K562 (cell line): ENCODE measurements around the gene NDRG3.

Experiments used
- EZH2 ChIP-seq: IDR thresholded peaks from 2 replicates; pipeline ENCODE4 v1.6.1; 2012; ENCODE audit warnings: low read depth, mild to moderate bottlenecking, inconsistent platforms, low read length, borderline replicate concordance
- FOSL1 ChIP-seq: fragments of 200-800 bp; sonication (Bioruptor generic); conservative IDR thresholded peaks from 2 replicates; pipeline ENCODE4 v1.6.1; 2016; ENCODE audit warnings: missing genetic modification characterization, missing compliant biosample characterization
- POLR2A ChIP-seq: fragments of 450-650 bp; conservative IDR thresholded peaks from 2 replicates; pipeline ENCODE4 v1.6.1; 2016
- YY1 ChIP-seq, 3 experiments: IDR thresholded peaks; 2 replicates each; pipeline ENCODE4 v1.6.1; 2011; ENCODE audit warnings: low read length in 2 of 3, mild to moderate bottlenecking in 2 of 3, moderate library complexity in 2 of 3, borderline replicate concordance in 1 of 3, control low read depth in 1 of 3, low read depth in 1 of 3; ENCODE audit not compliant: insufficient read depth in 3 of 3, insufficient replicate concordance in 2 of 3, control insufficient read depth in 1 of 3, insufficient read length in 1 of 3; ENCODE audit errors: extremely low read depth in 1 of 3
- ZBED1 ChIP-seq: IDR thresholded peaks from 2 replicates; pipeline ENCODE4 v1.6.1; 2014
- ZNF224 ChIP-seq: sonication (generic); formaldehyde crosslinking; IDR thresholded peaks from 2 replicates; pipeline ENCODE4 v1.8.0; 2022; ENCODE audit warnings: mild to moderate bottlenecking, missing genetic modification reagents
- TF ChIP-seq, protein P1 (sequence below), 3 experiments: IDR thresholded peaks in 2 of 3; conservative IDR thresholded peaks in 1 of 3; 2 replicates each; pipeline ENCODE4 v1.5.1; 2011 to 2012; ENCODE audit warnings: low read length in 3 of 3, mild to moderate bottlenecking in 3 of 3, control low read depth in 2 of 3, improper control_type of control experiment in 1 of 3, inconsistent platforms in 1 of 3, low read depth in 1 of 3, mixed read lengths in 1 of 3, moderate library complexity in 1 of 3; ENCODE audit not compliant: insufficient read depth in 2 of 3
- TF ChIP-seq, protein P2 (sequence below): fragments of 250-450 bp; sonication (Bioruptor Pico); IDR thresholded peaks from 2 replicates; pipeline ENCODE4 v1.5.0; 2021; ENCODE audit warnings: mild to moderate bottlenecking, borderline replicate concordance

DNA sequence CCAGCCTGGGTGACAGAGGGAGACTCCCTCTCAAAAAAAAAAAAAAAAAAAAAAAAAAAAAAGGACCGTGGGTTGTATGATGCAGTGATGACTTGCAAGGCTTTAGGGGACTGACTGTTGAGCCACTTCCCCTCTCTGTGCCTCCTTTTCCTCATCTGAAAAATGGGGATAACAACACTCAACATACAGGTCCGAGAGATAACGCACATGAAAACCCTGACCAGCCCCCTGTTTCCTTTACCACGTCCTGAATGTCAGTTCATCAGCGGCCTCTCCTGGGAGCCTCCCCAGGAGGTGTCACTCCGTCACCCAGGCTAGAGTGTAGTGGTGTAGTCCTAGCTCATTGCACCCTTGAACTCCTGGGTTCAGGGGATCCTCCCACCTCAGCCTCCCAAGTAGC lies 103.8 kb downstream of the NDRG3 start:
- TF ChIP-seq POLR2A (no peak), EZH2 (no peak), YY1 (IDR thresholded peaks at IDR 0.05; ENCODE audit: borderline replicate concordance in 1 of 3, control insufficient read depth in 1 of 3, extremely low read depth in 1 of 3, insufficient read depth in 3 of 3, insufficient read length in 1 of 3, insufficient replicate concordance in 2 of 3, low read depth in 1 of 3, low read length in 2 of 3) (no peak), ZNF224 (CRISPR knock-in tag) (no peak), FOSL1 (tag) (no peak), ZBED1 (no peak)
- TF ChIP-seq, protein P1, sequence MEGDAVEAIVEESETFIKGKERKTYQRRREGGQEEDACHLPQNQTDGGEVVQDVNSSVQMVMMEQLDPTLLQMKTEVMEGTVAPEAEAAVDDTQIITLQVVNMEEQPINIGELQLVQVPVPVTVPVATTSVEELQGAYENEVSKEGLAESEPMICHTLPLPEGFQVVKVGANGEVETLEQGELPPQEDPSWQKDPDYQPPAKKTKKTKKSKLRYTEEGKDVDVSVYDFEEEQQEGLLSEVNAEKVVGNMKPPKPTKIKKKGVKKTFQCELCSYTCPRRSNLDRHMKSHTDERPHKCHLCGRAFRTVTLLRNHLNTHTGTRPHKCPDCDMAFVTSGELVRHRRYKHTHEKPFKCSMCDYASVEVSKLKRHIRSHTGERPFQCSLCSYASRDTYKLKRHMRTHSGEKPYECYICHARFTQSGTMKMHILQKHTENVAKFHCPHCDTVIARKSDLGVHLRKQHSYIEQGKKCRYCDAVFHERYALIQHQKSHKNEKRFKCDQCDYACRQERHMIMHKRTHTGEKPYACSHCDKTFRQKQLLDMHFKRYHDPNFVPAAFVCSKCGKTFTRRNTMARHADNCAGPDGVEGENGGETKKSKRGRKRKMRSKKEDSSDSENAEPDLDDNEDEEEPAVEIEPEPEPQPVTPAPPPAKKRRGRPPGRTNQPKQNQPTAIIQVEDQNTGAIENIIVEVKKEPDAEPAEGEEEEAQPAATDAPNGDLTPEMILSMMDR (IDR thresholded peaks at IDR 0.05 in 2 of 3, conservative IDR thresholded peaks at IDR 0.05 in 1 of 3; ENCODE audit: insufficient read depth in 2 of 3, low read depth in 1 of 3, low read length in 3 of 3), result no peak
- TF ChIP-seq, protein P2, sequence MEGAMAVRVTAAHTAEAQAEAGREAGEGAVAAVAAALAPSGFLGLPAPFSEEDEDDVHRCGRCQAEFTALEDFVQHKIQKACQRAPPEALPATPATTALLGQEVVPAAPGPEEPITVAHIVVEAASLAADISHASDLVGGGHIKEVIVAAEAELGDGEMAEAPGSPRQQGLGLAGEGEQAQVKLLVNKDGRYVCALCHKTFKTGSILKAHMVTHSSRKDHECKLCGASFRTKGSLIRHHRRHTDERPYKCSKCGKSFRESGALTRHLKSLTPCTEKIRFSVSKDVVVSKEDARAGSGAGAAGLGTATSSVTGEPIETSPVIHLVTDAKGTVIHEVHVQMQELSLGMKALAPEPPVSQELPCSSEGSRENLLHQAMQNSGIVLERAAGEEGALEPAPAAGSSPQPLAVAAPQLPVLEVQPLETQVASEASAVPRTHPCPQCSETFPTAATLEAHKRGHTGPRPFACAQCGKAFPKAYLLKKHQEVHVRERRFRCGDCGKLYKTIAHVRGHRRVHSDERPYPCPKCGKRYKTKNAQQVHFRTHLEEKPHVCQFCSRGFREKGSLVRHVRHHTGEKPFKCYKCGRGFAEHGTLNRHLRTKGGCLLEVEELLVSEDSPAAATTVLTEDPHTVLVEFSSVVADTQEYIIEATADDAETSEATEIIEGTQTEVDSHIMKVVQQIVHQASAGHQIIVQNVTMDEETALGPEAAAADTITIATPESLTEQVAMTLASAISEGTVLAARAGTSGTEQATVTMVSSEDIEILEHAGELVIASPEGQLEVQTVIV (CRISPR knock-in tag), result no peak
